ENCODE data around the gene CHRNB2. TPM values are rescaled to one million over a fixed set of nuclear protein-coding genes. Genes with fewer than 3 reads are reported as not detected.

Gene CHRNB2
- total and polyA plus RNA-seq, 12 donors = 0.03 to 0.13 (median 0.06) TPM; not detected in 8

GRCh38 chr1:154622503-154623039 lies 55.0 kb downstream of the CHRNB2 start:
- peaks cover 0 to 77% (median 28%) of the 10 kb centered on the region in 9 donors for H3K4me1 ChIP-seq
- no peak for TF ChIP-seq CTCF (IDR thresholded peaks at IDR 0.05)
- intact Hi-C loops (cut with DNase I) = no loop called here

GRCh38 chr1:154623358-154623757 lies 55.8 kb downstream of the CHRNB2 start:
- Histone ChIP-seq H3K4me3 (no peak overlapping the region), H3K27me3 (no peaks in the 10 kb centered on the region), H3K27ac (peak overlapping the region in 1 of 10 donors; percentile 52), H3K9me3 (no peaks in the 10 kb centered on the region), H3K4me1 (peaks cover 0 to 81% (median 31%) of the 10 kb centered on the region in 9 donors), H3K36me3 (peaks cover 0 to 18% (median 0%) of the 10 kb centered on the region in 9 donors)
- intact Hi-C loops (cut with DNase I) = no loop called here
- DNase-seq (no peak), ATAC-seq (peak in 1 of 8 donors; percentile 33)
- 85 to 90% methylated on average over 3 of the region's 3 CpGs for WGBS, 2 donors
- no peak for TF ChIP-seq CTCF (IDR thresholded peaks at IDR 0.05)

More at GRCh38 chr1:154622503-154623039, 55.0 kb downstream of the CHRNB2 start:
- no peak for ATAC-seq
- DNase-seq = no peak
- no peaks in the 10 kb centered on the region for H3K9me3 ChIP-seq
- H3K27me3 ChIP-seq = no peaks in the 10 kb centered on the region
- H3K4me3 ChIP-seq = no peak overlapping the region
- peaks cover 0 to 21% (median 0%) of the 10 kb centered on the region in 9 donors for H3K36me3 ChIP-seq
- peak overlapping the region in 5 of 10 donors; percentile 4 to 52 (median 19) for H3K27ac ChIP-seq

- no peak for TF ChIP-seq CTCF (IDR thresholded peaks at IDR 0.05)
- H3K9me3 ChIP-seq = peaks cover 0 to 11% (median 0%) of the 10 kb centered on the region in 11 donors
- ATAC-seq (no peak), DNase-seq (no peak)
- peaks cover 0 to 14% (median 0%) of the 10 kb centered on the region in 9 donors for H3K36me3 ChIP-seq
- H3K4me1 ChIP-seq = peaks cover 0 to 79% (median 31%) of the 10 kb centered on the region in 9 donors
- intact Hi-C loops (cut with DNase I) = no loop called here
- no peaks in the 10 kb centered on the region for H3K27me3 ChIP-seq
- 83 to 86% methylated on average over 8 of the region's 8 CpGs for WGBS, 2 donors
- no peak overlapping the region for H3K4me3 ChIP-seq
- H3K27ac ChIP-seq = peak overlapping the region in 3 of 10 donors; percentile 13 to 32 (median 27)
Observed at GRCh38 chr1:154624746-154625643, 57.4 kb downstream of the CHRNB2 start.

GRCh38 chr1:154626456-154627256 lies 59.1 kb downstream of the CHRNB2 start:
- H3K9me3 ChIP-seq = peaks cover 0 to 15% (median 0%) of the 10 kb centered on the region in 11 donors
- H3K4me1 ChIP-seq = peaks cover 0 to 63% (median 25%) of the 10 kb centered on the region in 9 donors
- no peak for TF ChIP-seq CTCF (IDR thresholded peaks at IDR 0.05)
- intact Hi-C loops (cut with DNase I) = no loop called here
- H3K27ac ChIP-seq = peak overlapping the region; percentile 68 to 96 (median 95)
- H3K27me3 ChIP-seq = peaks cover 0 to 4% (median 0%) of the 10 kb centered on the region in 7 donors
- peak overlapping the region; percentile 74 to 99 (median 94) for H3K4me3 ChIP-seq
- H3K36me3 ChIP-seq = peaks cover 0 to 14% (median 0%) of the 10 kb centered on the region in 9 donors
- 10 to 15% methylated on average over 10 of the region's 10 CpGs for WGBS, 2 donors
- DNase-seq (no peak), ATAC-seq (peak; percentile 12 to 64 (median 54))
